ENCODE results near the gene HOXD12.

Gene HOXD12

GRCh38 chr2:176072951-176073904 is 26.4 kb upstream of the HOXD12 start:
- Histone ChIP-seq H3K4me3 (ENCODE audit: insufficient read depth, low read depth, low read length) (no peak overlapping the region), H3K27me3 (ENCODE audit: control insufficient read depth, insufficient read depth, low read length, poor library complexity, severe bottlenecking) (peaks cover 99% of the 10 kb centered on the region), H3K4me1 (ENCODE audit: control insufficient read depth, insufficient read depth, low read length) (no peaks in the 10 kb centered on the region), H3K9me3 (ENCODE audit: control insufficient read depth, low read length) (no peaks in the 10 kb centered on the region), H3K36me3 (ENCODE audit: control insufficient read depth, insufficient read depth, low read length) (no peaks in the 10 kb centered on the region), H3K27ac (ENCODE audit: insufficient read depth, low read depth, low read length, poor library complexity, severe bottlenecking) (no peak overlapping the region)
- WGBS, 2 experiments: 78% methylated on average over 29 of the region's 29 CpGs

DNA sequence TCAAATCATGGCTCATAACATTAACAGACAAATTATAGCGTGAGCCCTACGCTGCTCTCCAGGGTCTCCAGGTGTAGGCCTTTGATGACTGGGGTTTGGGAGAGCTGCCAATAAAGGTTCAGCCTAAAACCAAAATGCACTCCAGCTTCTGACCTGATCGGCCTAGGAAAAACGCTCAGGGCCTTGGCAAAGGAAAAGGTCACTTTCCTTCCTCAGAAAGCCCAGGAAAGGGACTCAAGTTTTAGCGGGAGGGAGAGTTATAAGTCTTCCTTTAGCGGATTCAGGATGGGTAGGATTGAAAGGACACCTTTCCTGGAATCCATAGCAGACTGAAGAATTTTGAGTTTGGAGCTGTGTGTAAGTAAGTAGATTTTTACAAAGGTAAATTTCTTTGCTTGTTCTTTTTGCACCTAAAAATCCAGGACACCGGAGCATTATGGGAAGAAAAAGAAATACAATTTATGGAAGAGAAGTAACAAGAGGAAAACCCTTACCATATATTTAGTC is 24.6 kb upstream of the HOXD12 start:
- H3K27ac ChIP-seq (ENCODE audit: insufficient read depth, low read depth, low read length, poor library complexity, severe bottlenecking): no peak overlapping the region
- no peaks in the 10 kb centered on the region for H3K4me1 ChIP-seq (ENCODE audit: control insufficient read depth, insufficient read depth, low read length)
- 69 to 70% methylated on average over 6 of the region's 7 CpGs for WGBS, 2 experiments
- H3K9me3 ChIP-seq (ENCODE audit: control insufficient read depth, low read length): no peaks in the 10 kb centered on the region
- no peaks in the 10 kb centered on the region for H3K36me3 ChIP-seq (ENCODE audit: control insufficient read depth, insufficient read depth, low read length)
- H3K27me3 ChIP-seq (ENCODE audit: control insufficient read depth, insufficient read depth, low read length, poor library complexity, severe bottlenecking): peaks cover 99% of the 10 kb centered on the region
- no peak overlapping the region for H3K4me3 ChIP-seq (ENCODE audit: insufficient read depth, low read depth, low read length)

DNA sequence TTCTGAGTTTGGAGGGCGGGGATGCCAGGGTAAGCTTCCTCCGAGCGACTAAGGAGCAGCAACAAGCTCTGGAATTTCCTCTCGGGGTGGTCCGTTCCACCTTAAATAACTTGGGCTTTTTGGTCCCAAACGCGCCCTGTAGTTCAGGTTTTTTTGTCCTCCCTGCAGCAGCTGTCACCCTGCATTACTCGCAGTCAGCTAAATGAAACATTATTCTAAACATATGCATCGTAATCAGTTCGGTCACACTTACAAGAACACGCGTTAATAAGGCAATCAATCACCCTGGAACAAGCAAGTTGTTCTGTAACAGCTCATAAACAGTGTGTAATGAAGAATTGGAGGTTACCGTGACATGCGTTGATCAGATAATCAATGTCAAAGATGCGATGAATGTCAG is 24.1 kb upstream of the HOXD12 start:
- 29 to 31% methylated on average over 15 of the region's 15 CpGs for WGBS, 2 experiments
- Histone ChIP-seq H3K4me1 (ENCODE audit: control insufficient read depth, insufficient read depth, low read length) (peaks cover 1% of the 10 kb centered on the region), H3K27me3 (ENCODE audit: control insufficient read depth, insufficient read depth, low read length, poor library complexity, severe bottlenecking) (peaks cover 99% of the 10 kb centered on the region), H3K27ac (ENCODE audit: insufficient read depth, low read depth, low read length, poor library complexity, severe bottlenecking) (no peak overlapping the region), H3K9me3 (ENCODE audit: control insufficient read depth, low read length) (no peaks in the 10 kb centered on the region), H3K36me3 (ENCODE audit: control insufficient read depth, insufficient read depth, low read length) (no peaks in the 10 kb centered on the region), H3K4me3 (ENCODE audit: insufficient read depth, low read depth, low read length) (no peak overlapping the region)

GRCh38 chr2:176076063-176076462 is 23.5 kb upstream of the HOXD12 start:
- Histone ChIP-seq H3K4me3 (ENCODE audit: insufficient read depth, low read depth, low read length) (no peak overlapping the region), H3K36me3 (ENCODE audit: control insufficient read depth, insufficient read depth, low read length) (no peaks in the 10 kb centered on the region), H3K4me1 (ENCODE audit: control insufficient read depth, insufficient read depth, low read length) (peaks cover 4% of the 10 kb centered on the region), H3K9me3 (ENCODE audit: control insufficient read depth, low read length) (no peaks in the 10 kb centered on the region), H3K27ac (ENCODE audit: insufficient read depth, low read depth, low read length, poor library complexity, severe bottlenecking) (no peak overlapping the region), H3K27me3 (ENCODE audit: control insufficient read depth, insufficient read depth, low read length, poor library complexity, severe bottlenecking) (peaks cover 99% of the 10 kb centered on the region)
- 64 to 70% methylated on average over 7 of the region's 7 CpGs for WGBS, 2 experiments

DNA sequence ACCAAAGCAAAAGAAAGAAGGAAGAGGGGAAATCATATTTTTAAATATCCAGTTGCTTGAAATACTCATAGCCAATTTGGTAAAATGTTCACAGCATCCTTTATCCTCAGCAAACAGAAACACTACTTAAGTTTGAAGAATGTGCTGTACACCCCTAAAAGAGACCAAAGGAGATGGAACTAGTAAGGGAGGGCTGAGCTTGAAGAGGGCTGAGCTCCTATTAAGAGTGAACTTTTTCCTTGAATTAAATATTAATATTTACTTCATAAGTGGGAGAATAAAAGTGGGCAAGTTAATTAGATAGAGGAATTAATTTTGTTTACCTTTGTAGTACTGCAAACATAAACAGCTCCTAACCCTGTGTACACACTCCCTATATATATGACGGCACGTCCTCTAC is 22.8 kb upstream of the HOXD12 start:
- peaks cover 4% of the 10 kb centered on the region for H3K4me1 ChIP-seq (ENCODE audit: control insufficient read depth, insufficient read depth, low read length)
- H3K4me3 ChIP-seq (ENCODE audit: insufficient read depth, low read depth, low read length): no peak overlapping the region
- H3K9me3 ChIP-seq (ENCODE audit: control insufficient read depth, low read length): no peaks in the 10 kb centered on the region
- no peak overlapping the region for H3K27ac ChIP-seq (ENCODE audit: insufficient read depth, low read depth, low read length, poor library complexity, severe bottlenecking)
- no peaks in the 10 kb centered on the region for H3K36me3 ChIP-seq (ENCODE audit: control insufficient read depth, insufficient read depth, low read length)
- H3K27me3 ChIP-seq (ENCODE audit: control insufficient read depth, insufficient read depth, low read length, poor library complexity, severe bottlenecking): peaks cover 100% of the 10 kb centered on the region
- WGBS, 2 experiments: 77 to 85% methylated on average over 2 of the region's 2 CpGs

DNA sequence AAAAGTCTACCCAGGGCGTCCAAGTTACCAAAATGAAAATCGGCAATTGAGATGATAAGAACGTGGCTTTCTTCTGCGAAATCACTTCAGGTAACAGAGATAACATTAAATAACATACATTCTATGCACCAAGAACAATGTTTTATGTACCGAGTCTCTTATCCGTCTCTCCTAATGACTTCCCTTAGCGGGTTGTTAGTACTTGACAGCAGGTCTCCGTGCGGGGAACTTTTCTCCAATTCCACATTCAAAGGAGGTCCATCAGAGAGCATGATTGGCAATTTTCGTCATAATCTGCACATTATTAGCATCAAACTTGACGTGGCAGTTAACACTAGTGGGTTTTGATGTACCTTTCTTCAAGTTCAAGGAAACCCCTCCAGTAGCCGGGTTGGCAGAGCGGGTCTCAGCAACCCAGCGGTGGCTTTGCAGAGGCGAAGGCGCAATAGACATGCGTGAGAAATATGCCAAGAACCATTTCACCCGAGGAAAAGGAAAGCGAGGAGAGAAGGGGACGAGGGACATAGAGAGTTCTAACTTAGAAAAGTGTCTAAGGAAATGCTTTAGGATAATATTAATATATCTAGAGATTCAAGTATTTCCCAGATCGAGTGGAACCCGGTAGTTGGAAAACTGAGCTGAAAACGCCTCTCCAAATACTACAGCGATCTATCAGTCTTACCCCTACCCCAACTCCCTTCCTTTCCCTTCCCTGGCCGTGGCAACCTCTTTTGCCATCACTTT is 20.9 kb upstream of the HOXD12 start:
- Histone ChIP-seq H3K27me3 (ENCODE audit: control insufficient read depth, insufficient read depth, low read length, poor library complexity, severe bottlenecking) (peaks cover 100% of the 10 kb centered on the region), H3K36me3 (ENCODE audit: control insufficient read depth, insufficient read depth, low read length) (no peaks in the 10 kb centered on the region), H3K27ac (ENCODE audit: insufficient read depth, low read depth, low read length, poor library complexity, severe bottlenecking) (no peak overlapping the region), H3K4me1 (ENCODE audit: control insufficient read depth, insufficient read depth, low read length) (peaks cover 10% of the 10 kb centered on the region), H3K4me3 (ENCODE audit: insufficient read depth, low read depth, low read length) (peak overlapping the region; percentile 25), H3K9me3 (ENCODE audit: control insufficient read depth, low read length) (no peaks in the 10 kb centered on the region)
- 9% methylated on average over 25 of the region's 25 CpGs for WGBS, 2 experiments

GRCh38 chr2:176079285-176079830 is 20.2 kb upstream of the HOXD12 start:
- WGBS, 2 experiments: 1% methylated on average over 30 of the region's 30 CpGs
- Histone ChIP-seq H3K9me3 (ENCODE audit: control insufficient read depth, low read length) (no peaks in the 10 kb centered on the region), H3K4me3 (ENCODE audit: insufficient read depth, low read depth, low read length) (peak overlapping the region; percentile 25), H3K27ac (ENCODE audit: insufficient read depth, low read depth, low read length, poor library complexity, severe bottlenecking) (no peak overlapping the region), H3K27me3 (ENCODE audit: control insufficient read depth, insufficient read depth, low read length, poor library complexity, severe bottlenecking) (peaks cover 100% of the 10 kb centered on the region), H3K4me1 (ENCODE audit: control insufficient read depth, insufficient read depth, low read length) (peaks cover 10% of the 10 kb centered on the region), H3K36me3 (ENCODE audit: control insufficient read depth, insufficient read depth, low read length) (no peaks in the 10 kb centered on the region)

- 1% methylated on average over 81 to 86 of the region's 86 CpGs for WGBS, 2 experiments
- Histone ChIP-seq H3K4me3 (ENCODE audit: insufficient read depth, low read depth, low read length) (peak overlapping the region; percentile 26), H3K27ac (ENCODE audit: insufficient read depth, low read depth, low read length, poor library complexity, severe bottlenecking) (no peak overlapping the region), H3K27me3 (ENCODE audit: control insufficient read depth, insufficient read depth, low read length, poor library complexity, severe bottlenecking) (peaks cover 100% of the 10 kb centered on the region), H3K36me3 (ENCODE audit: control insufficient read depth, insufficient read depth, low read length) (no peaks in the 10 kb centered on the region), H3K9me3 (ENCODE audit: control insufficient read depth, low read length) (no peaks in the 10 kb centered on the region), H3K4me1 (ENCODE audit: control insufficient read depth, insufficient read depth, low read length) (peaks cover 10% of the 10 kb centered on the region)
These were observed 19.6 kb upstream of the HOXD12 start for GRCh38 chr2:176079831-176080539.

DNA sequence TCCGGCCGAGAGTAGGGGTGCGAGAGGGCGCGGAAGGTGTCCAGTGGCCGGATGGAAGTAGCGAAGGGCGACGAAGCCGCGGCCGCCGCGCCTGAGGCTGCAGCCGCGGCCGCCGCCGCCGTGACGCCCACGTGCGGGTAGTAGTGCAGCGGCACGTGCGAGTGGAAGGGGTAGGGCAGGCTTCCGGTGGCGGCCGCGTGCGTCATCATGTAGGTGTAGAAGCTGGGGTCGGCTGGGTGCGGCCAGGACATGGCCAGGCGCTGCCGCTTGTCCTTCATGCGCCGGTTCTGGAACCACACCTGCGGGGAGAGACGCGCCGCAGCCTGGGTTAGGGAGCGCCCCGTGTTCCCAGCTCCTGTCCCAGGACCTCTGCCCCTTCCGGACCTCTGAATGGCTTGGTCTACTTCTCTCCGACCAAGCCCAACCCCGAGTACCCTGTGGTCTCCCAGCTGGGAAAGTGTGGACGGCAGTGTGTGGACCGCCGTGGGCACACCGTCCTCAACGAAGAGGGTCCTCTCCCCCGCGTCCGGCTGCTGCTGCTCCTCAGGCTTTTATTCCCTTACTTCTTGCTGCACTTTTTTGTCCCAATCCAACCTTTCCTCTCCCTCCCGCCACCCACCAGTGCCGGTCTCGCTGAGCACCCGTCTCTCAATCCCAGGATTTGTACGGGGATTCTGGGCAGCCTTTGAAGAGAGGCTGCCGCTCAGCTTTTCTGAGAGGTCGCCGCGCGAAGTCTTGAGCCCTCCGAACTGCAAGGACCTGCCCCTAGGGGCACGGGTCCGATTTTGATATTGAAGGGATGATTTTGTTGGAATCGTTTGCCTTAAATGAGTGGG is 18.8 kb upstream of the HOXD12 start:
- Histone ChIP-seq H3K27ac (ENCODE audit: insufficient read depth, low read depth, low read length, poor library complexity, severe bottlenecking) (no peak overlapping the region), H3K4me3 (ENCODE audit: insufficient read depth, low read depth, low read length) (peak overlapping the region; percentile 26)
- 1% methylated on average over 67 to 68 of the region's 68 CpGs for WGBS, 2 experiments

More for the DNA sequence above, 18.8 kb upstream of the HOXD12 start:
- Histone ChIP-seq H3K9me3 (ENCODE audit: control insufficient read depth, low read length) (no peaks in the 10 kb centered on the region), H3K27me3 (ENCODE audit: control insufficient read depth, insufficient read depth, low read length, poor library complexity, severe bottlenecking) (peaks cover 100% of the 10 kb centered on the region), H3K36me3 (ENCODE audit: control insufficient read depth, insufficient read depth, low read length) (no peaks in the 10 kb centered on the region), H3K4me1 (ENCODE audit: control insufficient read depth, insufficient read depth, low read length) (peaks cover 10% of the 10 kb centered on the region)
